GM19467 (cell line): ENCODE results near the gene RNASEH2A.

Experiments used
- ATAC-seq: cut with Tn5 transposase; IDR thresholded peaks from one replicate; pipeline ENCODE4 v1.9.1; 2021; ENCODE audit warnings: mild to moderate bottlenecking, moderate library complexity; ENCODE audit not compliant: unreplicated experiment

Gene RNASEH2A

DNA sequence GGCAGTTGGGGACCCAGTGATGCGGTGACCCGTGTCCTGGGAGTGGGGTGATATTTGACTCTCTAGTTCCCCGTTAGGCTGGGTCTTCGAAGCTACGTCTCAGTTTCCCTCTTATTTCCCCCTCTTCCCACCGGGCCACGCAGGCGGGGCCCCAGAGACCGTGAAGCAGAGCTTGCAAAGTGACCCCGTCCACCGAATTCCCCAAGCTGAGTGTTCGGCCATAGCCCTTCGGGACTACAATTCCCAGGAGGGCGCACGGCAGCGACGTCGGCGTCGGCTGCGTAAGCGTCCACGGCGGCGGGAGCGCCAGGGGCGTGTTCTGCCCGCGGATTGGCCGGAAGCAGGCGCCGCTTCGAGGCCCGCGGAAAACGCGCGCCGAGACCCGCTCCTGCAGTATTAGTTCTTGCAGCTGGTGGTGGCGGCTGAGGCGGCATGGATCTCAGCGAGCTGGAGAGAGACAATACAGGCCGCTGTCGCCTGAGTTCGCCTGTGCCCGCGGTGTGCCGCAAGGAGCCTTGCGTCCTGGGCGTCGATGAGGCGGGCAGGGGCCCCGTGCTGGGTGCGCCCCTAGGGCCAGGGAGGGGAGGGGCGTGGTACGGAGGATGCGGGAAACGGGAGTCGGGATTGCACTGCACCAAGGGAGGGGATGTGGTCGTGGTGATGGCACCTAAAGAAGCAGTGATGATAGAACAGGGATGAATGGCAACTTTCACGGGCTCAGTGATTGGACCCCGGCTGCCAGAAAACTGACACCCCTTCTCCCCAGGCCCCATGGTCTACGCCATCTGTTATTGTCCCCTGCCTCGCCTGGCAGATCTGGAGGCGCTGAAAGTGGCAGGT is at the start of gene RNASEH2A:
TSS of gene RNASEH2A (plus strand) at position 343 of the 840 bp plus-strand sequence. CDS start at position 433, 90 bp downstream.
- no peak for ATAC-seq

DNA sequence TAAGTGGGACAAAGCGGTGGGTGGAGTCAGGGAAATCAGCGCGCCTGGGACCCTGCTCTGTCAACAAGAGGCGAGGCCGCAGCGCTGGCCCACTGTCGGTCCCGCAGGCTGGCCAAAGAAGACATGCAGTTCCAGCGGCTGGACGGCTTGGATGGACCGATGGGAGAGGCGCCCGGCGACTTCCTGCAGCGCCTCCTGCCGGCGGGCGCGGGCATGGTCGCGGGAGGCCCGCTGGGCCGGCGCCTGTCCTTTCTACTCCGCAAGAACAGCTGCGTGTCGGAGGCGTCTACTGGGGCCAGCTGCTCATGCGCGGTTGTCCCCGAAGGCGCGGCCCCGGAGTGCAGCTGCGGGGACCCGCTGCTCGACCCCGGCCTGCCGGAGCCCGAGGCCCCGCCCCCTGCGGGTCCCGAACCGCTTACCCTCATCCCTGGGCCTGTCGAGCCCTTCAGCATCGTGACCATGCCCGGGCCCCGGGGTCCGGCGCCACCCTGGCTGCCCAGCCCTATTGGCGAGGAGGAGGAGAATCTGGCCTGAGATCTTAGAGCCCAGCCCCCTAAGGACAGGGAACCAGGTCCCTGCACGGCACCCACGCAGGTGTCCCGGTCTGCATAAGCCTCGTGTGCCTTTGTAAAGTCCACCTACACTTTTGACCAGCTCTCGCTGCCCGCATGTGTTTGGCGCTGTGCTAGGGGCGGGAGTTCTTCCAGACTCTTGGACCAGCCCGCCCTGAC is 48.7 kb upstream of the RNASEH2A start:
- ATAC-seq = no peak

DNA sequence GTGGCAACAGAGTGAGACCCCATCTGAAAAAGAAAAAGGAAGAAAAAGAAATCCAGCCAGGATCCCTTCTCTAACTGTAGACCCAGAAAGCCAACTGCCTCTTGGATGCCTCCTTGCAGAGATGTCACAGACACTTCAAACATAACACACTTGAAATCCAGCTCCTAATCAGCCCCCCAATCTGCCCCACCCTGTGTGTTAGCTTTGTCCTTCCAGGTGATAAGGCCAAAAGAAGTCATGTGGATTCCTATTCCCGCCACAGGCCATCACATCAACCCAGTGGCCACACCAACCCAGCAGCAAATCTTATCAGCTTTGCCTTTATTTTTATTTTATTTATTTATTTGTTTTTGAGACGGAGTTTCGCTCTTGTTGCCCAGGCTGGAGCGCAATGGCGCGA is 46.7 kb upstream of the RNASEH2A start:
- no peak for ATAC-seq

DNA sequence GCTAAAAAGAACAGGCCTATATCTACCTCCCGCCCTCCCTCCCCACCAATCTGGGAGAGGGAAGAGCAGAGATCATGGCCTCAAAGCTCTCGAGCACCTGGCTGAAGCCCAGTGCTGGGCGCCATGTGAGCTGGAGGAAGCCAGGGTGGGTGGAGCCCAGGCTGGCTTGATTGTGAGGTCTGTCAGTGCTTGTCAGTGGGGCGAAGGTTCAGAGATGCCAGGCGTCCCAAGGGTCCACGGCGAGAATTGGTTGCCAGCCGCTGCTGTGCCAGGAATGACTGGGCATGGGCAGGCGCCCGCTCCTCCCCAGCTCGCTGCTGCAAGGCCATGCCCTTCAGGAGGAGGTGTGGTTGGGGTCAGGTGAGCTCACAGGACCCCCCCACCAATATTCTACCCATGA is 43.3 kb upstream of the RNASEH2A start:
- ATAC-seq = no peak

DNA sequence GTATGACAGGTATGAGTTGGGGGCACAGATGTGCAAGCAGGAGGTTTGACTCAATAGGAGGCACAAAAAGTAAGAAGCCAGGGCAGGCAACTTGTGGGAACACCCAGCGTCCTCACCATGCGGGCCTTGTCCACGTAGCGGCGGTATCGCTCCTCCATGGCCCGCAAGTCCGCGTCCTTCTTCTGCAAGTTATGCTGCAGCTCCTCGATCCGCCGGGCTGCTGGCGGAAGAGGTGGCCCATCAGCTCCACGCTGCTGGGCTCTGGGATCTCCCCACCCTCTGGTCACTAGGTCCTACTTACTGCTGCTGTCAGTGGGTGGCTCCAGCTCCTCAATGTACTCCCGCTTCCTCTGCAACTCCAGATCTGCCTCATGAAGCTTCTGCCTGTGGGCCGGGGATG is 41.7 kb upstream of the RNASEH2A start:
- ATAC-seq = no peak

DNA sequence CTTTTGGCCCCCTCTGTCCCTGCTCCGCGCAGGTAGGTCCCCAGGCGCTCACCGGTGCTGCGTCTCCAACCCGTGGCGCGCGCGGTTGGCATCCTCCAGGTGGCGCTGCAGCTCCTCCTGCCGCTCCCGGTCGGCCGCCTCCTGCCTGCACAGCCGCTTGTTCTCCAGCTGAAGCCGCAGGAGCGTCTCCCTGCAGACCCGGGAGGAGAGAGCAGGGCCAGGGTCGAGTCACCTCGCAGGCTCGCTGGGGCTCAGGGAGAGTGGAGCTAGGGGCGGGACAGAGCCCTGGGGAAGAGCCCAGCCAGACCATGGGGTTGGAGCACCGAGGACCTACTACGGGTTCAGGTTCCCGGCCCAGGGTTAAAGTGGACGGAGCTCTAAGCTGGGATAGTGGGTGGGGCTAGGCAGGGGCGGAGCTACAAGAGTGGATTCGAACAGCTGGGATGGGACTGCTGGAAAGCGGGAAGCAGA is 40.3 kb upstream of the RNASEH2A start:
- no peak for ATAC-seq

DNA sequence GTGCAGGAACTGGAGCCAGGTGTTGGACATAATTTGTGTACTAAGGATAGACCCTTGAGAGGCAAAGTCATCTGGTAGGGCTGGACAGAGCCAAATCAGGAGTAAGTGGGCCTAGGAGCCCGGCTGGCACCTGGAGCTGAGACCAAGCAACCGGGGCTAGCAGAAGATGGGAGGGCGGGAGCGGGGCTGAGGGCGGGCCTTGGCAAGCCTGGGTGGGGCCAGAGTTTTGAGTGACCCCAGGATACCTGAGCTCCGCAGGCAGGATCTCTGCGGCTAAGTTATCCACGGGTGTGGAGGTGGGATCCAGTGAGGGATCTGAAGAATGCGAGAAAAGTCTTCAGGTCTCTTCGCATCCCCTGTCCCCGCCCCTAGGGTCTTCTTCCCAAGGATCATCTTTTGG is 39.2 kb upstream of the RNASEH2A start:
- ATAC-seq = no peak

DNA sequence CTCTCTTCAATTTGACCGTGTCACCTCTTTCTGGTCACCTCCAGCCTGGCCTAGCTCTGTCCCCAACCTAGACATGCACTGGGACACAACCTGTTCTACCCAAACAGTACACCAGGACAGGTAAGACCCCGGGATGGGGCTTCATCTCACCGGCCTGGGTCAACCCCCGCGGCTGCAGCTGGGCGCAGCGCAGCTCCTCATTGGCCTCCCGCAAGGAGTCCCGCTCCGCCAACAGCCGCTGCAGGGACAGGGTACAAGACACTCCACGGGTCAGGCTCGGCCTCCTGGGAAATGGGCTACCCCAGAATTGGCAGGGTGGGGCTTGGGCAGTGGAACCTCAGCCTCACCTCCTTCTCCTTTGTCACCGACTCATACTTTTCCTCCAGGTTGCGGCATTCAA is 38.7 kb upstream of the RNASEH2A start:
- ATAC-seq = no peak

DNA sequence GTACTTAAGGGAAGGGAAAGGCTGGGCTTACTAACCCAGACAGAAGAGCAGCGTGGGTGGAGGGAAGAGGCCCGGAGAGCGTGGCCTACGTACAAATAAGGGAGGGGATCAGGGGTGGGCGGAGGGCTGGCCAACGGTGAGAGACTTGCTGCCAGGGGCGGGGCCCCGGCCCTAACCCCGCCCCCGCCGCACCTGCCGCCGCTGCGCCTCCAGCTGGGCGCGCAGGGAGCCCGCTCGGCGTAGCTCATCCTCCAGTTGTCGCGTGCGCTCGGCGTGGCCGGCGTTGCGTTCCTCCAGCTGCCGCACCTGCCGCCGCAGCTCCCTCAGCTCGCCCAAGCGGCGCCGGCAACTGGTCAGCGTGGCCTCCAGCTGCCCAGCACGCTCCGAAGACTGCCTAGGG is 36.7 kb upstream of the RNASEH2A start:
- ATAC-seq = no peak

DNA sequence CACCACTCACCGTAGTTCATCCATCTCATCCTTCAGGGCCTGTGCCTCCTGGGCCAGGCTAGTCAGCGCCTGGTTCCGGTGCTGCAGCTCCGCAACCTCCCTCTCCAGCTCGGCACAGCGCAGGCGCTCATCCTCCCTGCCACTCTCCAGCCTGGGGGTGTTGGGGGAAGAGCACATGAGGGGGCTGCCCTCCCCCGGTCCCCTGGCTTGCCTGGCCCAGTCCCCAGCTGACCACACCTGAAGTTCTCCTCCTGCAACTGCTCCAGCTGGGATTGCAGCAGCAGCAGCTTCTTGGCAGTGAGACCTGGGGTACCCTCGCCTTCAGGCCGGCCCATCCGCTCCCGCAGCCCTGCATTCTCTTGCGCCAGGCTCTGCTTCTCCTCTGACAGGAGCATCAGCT is 35.5 kb upstream of the RNASEH2A start:
- no peak for ATAC-seq

DNA sequence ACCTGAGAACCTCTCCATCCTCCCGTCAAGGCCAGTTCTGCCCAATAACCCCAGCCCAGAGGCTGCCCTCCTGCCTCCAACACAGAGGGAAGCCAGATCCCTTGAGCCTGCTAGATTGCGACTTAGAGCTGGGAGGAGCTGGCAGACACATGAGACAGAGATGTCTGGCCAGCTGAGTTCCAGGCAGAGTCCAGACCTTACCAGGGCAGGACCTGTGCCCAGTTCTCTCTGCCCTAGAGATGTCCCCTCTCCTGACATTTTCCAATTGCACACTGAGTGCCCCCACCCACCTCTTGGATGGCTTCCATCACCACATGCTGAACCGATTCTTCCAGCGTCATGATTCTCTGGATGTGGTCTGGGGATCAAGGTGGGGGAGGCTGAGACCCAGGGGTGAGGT is 34.1 kb upstream of the RNASEH2A start:
- ATAC-seq = no peak

DNA sequence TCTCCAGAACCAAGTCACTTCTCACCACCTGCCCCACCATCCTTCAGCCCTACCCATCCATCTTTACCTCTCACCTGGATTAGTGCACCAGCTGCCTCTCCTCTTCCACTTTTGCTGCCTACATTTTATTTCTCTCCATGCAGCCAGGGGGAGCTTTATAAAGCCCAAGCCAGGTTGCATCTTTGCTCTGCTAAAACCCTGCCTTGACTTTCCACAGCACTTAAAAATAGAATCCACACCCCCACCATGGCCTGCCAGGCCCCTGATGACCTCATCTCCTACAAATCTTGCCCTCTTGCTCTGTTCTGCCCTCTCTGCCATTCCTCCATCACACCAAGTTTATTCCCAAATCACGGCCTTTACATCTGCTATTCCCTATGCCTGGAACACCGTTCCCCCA is 32.8 kb upstream of the RNASEH2A start:
- ATAC-seq = no peak

DNA sequence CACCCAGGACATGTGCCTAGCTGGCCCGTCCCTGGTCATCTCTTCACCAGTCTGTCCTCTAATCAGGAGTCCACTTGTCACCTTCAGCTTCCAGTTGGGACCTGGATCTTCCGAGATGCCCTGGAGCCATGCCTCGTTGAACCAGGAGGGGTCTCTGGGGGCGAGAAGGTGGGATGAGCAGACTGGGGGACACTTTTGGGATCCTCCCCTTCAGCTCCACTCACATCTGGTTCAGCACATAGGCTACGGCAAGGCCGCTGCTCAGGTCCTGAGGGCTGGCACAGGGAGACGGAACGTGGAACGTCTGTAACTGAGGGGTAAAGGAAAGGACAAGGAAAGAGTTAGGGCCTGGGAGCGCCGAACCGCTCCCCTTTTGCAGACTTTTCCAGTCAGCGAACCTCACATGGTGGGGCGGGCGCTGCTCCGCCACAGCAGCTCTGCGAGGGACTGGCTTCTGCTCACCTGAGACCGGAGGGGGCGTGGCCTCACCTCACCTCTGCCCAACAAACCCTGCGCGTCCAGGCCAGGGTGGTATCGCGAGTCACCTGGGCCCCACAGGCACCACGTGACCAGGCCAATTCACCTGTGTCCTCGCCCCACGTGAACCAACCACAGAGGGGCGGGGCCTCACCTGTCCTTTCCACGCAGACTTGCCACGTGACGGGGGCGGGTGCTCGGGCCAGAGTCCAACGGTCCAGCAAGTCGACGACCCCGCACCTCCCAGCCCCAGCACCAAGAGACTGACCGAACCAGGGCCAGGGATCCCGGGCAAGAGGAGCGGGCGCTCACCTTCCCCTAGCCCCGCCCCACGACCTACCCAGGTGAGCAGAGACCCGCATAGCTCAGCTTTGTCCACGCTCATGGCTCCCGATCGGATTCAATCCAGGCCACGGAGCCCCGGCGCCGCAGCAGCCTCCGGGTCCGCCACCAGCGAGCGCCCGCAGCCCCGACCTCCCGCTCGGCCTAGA is 31.5 kb upstream of the RNASEH2A start, which contains the start of gene HOOK2:
TSS of gene HOOK2 (minus strand) at position 965 of the 968 bp plus-strand sequence. CDS start at position 862, 103 bp downstream.
- ATAC-seq = no peak

DNA sequence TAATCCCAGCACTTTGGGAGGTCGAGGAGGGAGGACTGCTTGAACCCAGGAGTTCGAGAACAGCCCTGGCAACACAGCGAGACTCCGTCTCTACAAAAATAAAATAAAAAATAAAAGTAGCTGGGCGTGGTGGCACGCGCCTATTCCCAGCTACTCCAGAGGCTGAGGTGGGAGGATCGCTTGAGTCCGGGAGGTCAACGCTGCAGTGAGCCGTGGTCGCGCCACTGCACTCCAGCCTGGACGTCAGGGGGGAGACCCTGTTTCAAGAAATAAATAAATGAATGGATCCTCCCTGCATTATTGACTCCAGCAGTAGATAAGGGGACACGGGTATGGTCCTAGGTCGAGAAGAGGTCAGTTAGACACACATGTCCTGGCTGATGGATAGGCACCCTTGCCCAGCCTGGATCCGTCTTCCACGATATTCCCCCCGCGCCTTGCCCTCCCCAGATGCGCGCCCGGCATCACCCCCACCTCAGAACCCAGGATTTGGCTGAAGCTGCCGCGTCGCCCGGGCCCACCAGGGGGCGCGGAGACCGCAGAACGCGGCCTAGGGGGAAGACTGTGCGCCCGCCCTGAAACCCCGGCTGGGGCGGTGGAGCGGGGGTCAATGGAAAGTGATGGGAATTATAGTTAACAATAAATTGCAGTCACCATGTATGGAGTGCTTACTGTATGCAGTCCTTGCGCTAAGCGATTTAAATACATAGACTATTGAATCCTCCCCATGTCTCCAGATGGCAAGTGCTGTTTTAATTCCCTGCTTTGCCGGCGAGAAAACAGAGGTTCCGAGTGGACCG is 29.0 kb upstream of the RNASEH2A start:
- peak; percentile 33 for ATAC-seq

DNA sequence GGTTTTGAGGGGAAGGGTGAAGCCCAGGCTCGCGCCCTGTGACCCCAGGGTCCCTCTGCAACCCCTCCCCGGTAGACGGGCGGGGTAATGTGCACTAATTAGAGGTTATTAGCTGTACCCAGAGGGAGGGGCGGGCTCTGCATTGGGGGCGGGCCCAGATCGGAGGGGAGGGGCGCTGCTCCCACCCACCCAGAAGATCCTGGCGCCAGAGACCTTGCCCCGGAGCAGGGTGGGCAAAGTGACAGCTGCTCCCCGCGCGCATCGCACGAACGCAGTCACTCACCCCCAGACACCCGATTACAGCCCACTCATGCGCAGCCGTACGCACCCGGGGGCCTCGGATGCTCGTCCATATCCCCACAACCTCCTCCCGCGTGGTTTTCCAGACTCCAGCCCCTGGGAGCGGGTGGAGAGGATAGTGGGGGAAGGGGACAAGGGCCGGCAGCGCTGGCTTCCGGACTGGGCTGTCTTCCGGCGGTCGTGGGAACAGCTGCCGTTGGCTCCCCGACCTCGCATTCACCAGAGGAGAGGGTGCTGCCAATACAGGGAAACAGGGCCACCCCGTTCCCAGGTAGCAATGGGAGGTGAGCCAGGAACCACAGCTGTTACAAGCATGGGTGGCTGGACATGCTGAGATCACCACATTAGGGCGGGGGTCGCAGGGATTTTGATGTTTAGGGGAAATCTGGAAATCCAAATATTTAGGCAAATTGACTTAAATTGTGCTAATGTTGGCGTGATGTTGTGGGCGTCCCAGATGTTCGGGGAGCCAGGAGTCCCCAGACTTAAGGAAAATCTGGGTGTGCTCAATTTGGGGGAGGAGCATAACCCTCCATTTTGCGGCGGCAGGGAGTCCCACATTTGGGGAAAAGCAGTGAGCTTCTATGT is 28.1 kb upstream of the RNASEH2A start:
- ATAC-seq = no peak

DNA sequence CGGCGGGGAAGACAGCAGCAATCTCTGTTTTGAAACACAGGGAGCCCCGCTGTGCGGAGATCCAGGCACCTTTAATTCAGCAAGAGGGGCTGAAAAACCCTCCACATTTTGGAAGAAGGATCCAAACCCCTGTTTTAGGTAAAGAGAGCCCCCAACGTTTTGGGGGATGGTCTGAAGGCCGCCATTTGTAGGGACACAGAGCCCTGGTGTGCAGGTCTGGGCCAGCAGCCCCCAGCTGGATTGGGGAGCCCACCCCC is 27.6 kb upstream of the RNASEH2A start:
- no peak for ATAC-seq

DNA sequence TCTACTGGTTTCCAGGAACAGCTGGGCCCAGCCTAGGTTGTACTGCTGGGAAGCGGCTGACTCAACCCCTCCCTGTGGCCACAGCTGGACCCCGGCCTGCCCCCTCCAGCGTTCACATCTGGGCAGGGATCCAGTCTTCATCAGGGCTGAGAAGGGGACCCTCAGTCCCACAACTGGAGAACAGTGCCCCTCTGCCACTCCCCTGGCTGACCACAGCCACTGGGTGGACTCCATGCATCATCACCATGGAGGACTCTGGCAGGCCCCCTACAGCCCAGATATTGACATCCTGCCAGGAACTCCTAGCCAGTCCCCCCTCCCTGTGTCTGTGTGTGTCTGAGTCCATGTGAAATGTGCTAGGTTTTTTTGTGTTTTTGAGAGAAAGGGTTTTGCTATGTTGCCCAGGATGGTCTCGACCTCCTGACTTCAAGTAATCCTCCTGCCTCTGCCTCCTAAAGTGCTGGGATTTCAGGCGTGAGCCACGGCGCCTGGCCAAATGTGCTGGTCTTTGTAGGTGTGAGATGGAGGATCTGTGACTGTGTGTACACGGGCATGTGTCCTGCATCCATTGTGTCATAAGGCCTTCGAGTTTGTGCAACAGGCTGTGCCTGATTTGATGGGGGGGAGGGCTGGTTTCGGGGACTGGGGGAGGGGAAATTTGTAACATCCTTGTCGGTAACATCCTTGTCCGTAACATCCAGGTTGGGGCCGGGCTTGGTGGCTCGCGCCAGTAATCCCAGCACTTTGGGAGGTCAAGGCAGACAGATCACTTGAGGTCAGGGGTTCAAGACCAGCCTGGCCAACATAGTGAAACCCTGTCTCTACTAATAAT is 27.0 kb upstream of the RNASEH2A start:
- no peak for ATAC-seq

DNA sequence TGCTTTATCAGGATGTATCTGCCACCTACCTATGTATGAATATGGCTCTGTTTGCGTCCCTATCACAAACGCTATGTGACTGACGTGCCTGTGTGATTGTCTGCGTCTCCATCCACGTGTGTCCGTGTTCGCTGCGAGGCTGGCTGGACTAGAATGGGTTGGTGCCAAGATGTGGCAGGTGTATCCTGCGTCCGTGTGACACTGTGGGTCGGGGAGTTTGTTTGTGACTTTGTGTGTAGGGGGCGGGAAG is 24.3 kb upstream of the RNASEH2A start:
- ATAC-seq = no peak
